K562 (cell line): ENCODE measurements around the gene RHBDL3. TPM values are rescaled to one million over a fixed set of nuclear protein-coding genes. Genes with fewer than 3 reads are reported as not detected.

Source experiments
- ARID2 ChIP-seq: fragments of 450-650 bp; IDR thresholded peaks from 2 replicates; pipeline ENCODE4 v1.6.1; 2017; ENCODE audit warnings: antibody characterized with exemption, mild to moderate bottlenecking
- ATF3 ChIP-seq, 2 experiments: fragments of 450-650 bp in 1 of 2; sonication (generic) in 1 of 2; formaldehyde crosslinking in 1 of 2; IDR thresholded peaks in 1 of 2; conservative IDR thresholded peaks in 1 of 2; 2 replicates each; pipeline versions ENCODE4 v1.6.1 to v1.8.1; 2016 to 2023; ENCODE audit warnings: mild to moderate bottlenecking in 2 of 2, moderate library complexity in 2 of 2, inconsistent platforms in 1 of 2, missing genetic modification reagents in 1 of 2
- BRD4 ChIP-seq: fragments of 200-600 bp; sonication (generic); IDR thresholded peaks from 2 replicates; pipeline ENCODE4 v1.6.1; 2017; ENCODE audit warnings: inconsistent platforms
- CEBPZ ChIP-seq: fragments of 150-350 bp; IDR thresholded peaks from 2 replicates; pipeline ENCODE4 v1.6.1; 2014; ENCODE audit warnings: low read depth, mild to moderate bottlenecking, low read length, borderline replicate concordance
- DPF2 ChIP-seq: fragments of 450-650 bp; IDR thresholded peaks from 2 replicates; pipeline ENCODE4 v1.6.1; 2016
- E4F1 ChIP-seq: fragments of 250-450 bp; sonication (Bioruptor Pico); IDR thresholded peaks from 2 replicates; pipeline ENCODE4 v1.5.0; 2021; ENCODE audit warnings: mild to moderate bottlenecking, borderline replicate concordance
- EGR1 ChIP-seq: fragments of 450-650 bp; conservative IDR thresholded peaks from 2 replicates; pipeline ENCODE4 v1.6.1; 2017; ENCODE audit warnings: mild to moderate bottlenecking
- ELF1 ChIP-seq: fragments of 200-800 bp; sonication (Bioruptor generic); IDR thresholded peaks from 2 replicates; pipeline ENCODE4 v1.6.1; 2016; ENCODE audit warnings: missing genetic modification characterization, missing compliant biosample characterization
- FOXK1 ChIP-seq: sonication (generic); formaldehyde crosslinking; IDR thresholded peaks from 2 replicates; pipeline ENCODE4 v1.8.0; 2022; ENCODE audit warnings: missing genetic modification reagents, mild to moderate bottlenecking, borderline replicate concordance
- MEIS2 ChIP-seq: fragments of 450-650 bp; IDR thresholded peaks from 2 replicates; pipeline ENCODE4 v1.6.1; 2014; ENCODE audit warnings: mild to moderate bottlenecking; ENCODE audit not compliant: partially characterized antibody
- MYNN ChIP-seq, 2 experiments: sonication (generic); formaldehyde crosslinking in 1 of 2; IDR thresholded peaks; 2 replicates each; pipeline versions ENCODE4 v1.5.0 to v1.6.1; 2016 to 2020; ENCODE audit warnings: antibody characterized with exemption in 1 of 2, missing genetic modification reagents in 1 of 2
- SMARCB1 ChIP-seq: IDR thresholded peaks from 2 replicates; pipeline ENCODE4 v1.6.1; 2011; ENCODE audit warnings: improper control_type of control experiment, low read depth; ENCODE audit not compliant: insufficient read length
- TAF7 ChIP-seq: fragments of 450-650 bp; IDR thresholded peaks from 2 replicates; pipeline ENCODE4 v1.6.1; 2016; ENCODE audit warnings: missing genetic modification characterization, missing compliant biosample characterization
- TRIM24 ChIP-seq, 2 experiments: fragments of 450-650 bp; IDR thresholded peaks; 2 replicates each; pipeline ENCODE4 v1.6.1; 2016
- ZBTB8A ChIP-seq: fragments of 450-650 bp; IDR thresholded peaks from 2 replicates; pipeline ENCODE4 v1.6.1; 2018; ENCODE audit warnings: mild to moderate bottlenecking, moderate library complexity; ENCODE audit not compliant: partially characterized antibody
- ZNF239 ChIP-seq: fragments of 250-450 bp; sonication (Bioruptor Pico); IDR thresholded peaks from 2 replicates; pipeline ENCODE4 v1.4.0; 2020; ENCODE audit warnings: mild to moderate bottlenecking
- ZNF398 ChIP-seq: fragments of 250-450 bp; sonication (Bioruptor Pico); IDR thresholded peaks from 2 replicates; pipeline ENCODE4 v1.8.0; 2021; ENCODE audit warnings: moderate library complexity, mild to moderate bottlenecking, inconsistent platforms
- ZNF431 ChIP-seq: sonication (generic); formaldehyde crosslinking; IDR thresholded peaks from 2 replicates; pipeline ENCODE4 v1.8.0; 2022; ENCODE audit warnings: mild to moderate bottlenecking, missing genetic modification reagents
- polyA plus RNA-seq, 8 experiments: library from polyadenylated mRNA; depleted of rRNA in 4 of 8; stranded (reverse) in 5 of 8; unstranded in 3 of 8; fragments of >200 nt; fragmentation: Nextera tagmentation in 2 of 8; fragmentation: Illumina TruSeq in 1 of 8; extraction: Ambion mirVana in 2 of 8; extraction: Trizol in 1 of 8; gene quantifications; 2 replicates each; pipeline versions ENCODE4 v1.2.1 to v1.2.3, GENCODE V29; 2011 to 2014; ENCODE audit warnings: inconsistent platforms in 1 of 8, missing spikeins in 1 of 8
- total RNA-seq, 7 experiments: library from RNA; depleted of rRNA in 6 of 7; stranded (reverse); fragments of >200 nt in 6 of 7; fragmentation: Illumina TruSeq in 2 of 7; extraction: Trizol in 2 of 7; gene quantifications; 2 replicates each; pipeline versions ENCODE4 v1.2.1 to v1.2.3, GENCODE V29; 2011 to 2021; ENCODE audit warnings: low replicate concordance in 1 of 7

Gene RHBDL3
- total and polyA plus RNA-seq, 9 of the 15 experiments (the other 6 are each of a cell fraction or from before 2014, with no cell fraction given), result 0.06 to 0.31 (median 0.09) TPM; not detected in 4

- no peak for TF ChIP-seq FOXK1 (CRISPR knock-in tag)
- no peak for TF ChIP-seq BRD4
- TF ChIP-seq SMARCB1, result no peak
- TF ChIP-seq EGR1, result 0 out of 2 replicates have a peak, but pooled peaks have one; percentile 9
- TF ChIP-seq ATF3 (IDR thresholded peaks at IDR 0.05), result peak; percentile 93
- TF ChIP-seq ATF3 (CRISPR knock-in tag; conservative IDR thresholded peaks at IDR 0.05), result no peak
- peak; percentile 42; the same call in 1 of the 2 replicates for TF ChIP-seq MYNN (IDR thresholded peaks at IDR 0.05)
- TF ChIP-seq MYNN (CRISPR knock-in tag; IDR thresholded peaks at IDR 0.05), result no peak
- peak; percentile 78 for TF ChIP-seq DPF2
- no peak for TF ChIP-seq ARID2
- TF ChIP-seq ZNF398 (CRISPR knock-in tag), result no peak
- TF ChIP-seq ZNF239 (CRISPR knock-in tag), result no peak
- TF ChIP-seq ZBTB8A, result no peak
- no peak for TF ChIP-seq CEBPZ
- peak; percentile 2 for TF ChIP-seq MEIS2
- no peak for TF ChIP-seq ZNF431 (CRISPR knock-in tag)
- TF ChIP-seq ELF1 (tag), result no peak
- no peak for TF ChIP-seq TAF7 (tag)
- TF ChIP-seq E4F1 (CRISPR knock-in tag), result no peak
- TF ChIP-seq TRIM24 (IDR thresholded peaks at IDR 0.05), result no peak
These were observed 9.7 kb downstream of the RHBDL3 start (continued) for GRCh38 chr17:32275060-32276042.
